ENCODE data around the gene MAB21L1. TPM values are rescaled to one million over a fixed set of nuclear protein-coding genes. Genes with fewer than 3 reads are reported as not detected.

Gene MAB21L1
- total RNA-seq (under 1 TPM in 1 of 2 donors, not detected in 1; under 0.01 TPM), polyA plus RNA-seq (under 1 TPM; 0.03 to 0.07 TPM)

GRCh38 chr13:35475960-35476943, at the start of gene MAB21L1:
Gene MAB21L1 (minus strand): TSS chr13:35476689. CDS start chr13:35476138, 551 bp downstream.
- no peak within 1 kb of the TSS for H3K27ac ChIP-seq (ENCODE audit: low read depth in 1 of 2, low read length in 2 of 2)
- WGBS, result 22% methylated on average over 35 of the region's 35 CpGs

More at GRCh38 chr13:35475960-35476943, at the start of gene MAB21L1:
- no peak within 1 kb of the TSS for H3K9ac ChIP-seq (ENCODE audit: low read depth in 1 of 2, low read length in 2 of 2)
- no peak for DNase-seq (ENCODE audit: low spot score)
- peaks cover 5 to 19% (median 14%) of the 10 kb centered on the region in 4 donors for H3K27me3 ChIP-seq (ENCODE audit: control insufficient read depth in 4 of 4, insufficient read depth in 4 of 4, low read length in 3 of 4)
- TF ChIP-seq FOXA1 (IDR thresholded peaks at IDR 0.05), result no peak
- no peak for TF ChIP-seq RXRA (IDR thresholded peaks at IDR 0.05)
- no peak for TF ChIP-seq YY1 (IDR thresholded peaks at IDR 0.05)
- no peak for TF ChIP-seq SP1 (IDR thresholded peaks at IDR 0.05)
- no peak for TF ChIP-seq MAX (IDR thresholded peaks at IDR 0.05)
- TF ChIP-seq EGR1 (IDR thresholded peaks at IDR 0.05; ENCODE audit: low read depth in 2 of 2), result no peak
- TF ChIP-seq HNF4A (conservative IDR thresholded peaks at IDR 0.05), result no peak
- no peak for TF ChIP-seq HNF4G (IDR thresholded peaks at IDR 0.05)
- TF ChIP-seq JUND (IDR thresholded peaks at IDR 0.05), result no peak
- no peak for TF ChIP-seq FOXA2 (IDR thresholded peaks at IDR 0.05)
- no peak for TF ChIP-seq TAF1 (conservative IDR thresholded peaks at IDR 0.05)
- TF ChIP-seq, protein P1, sequence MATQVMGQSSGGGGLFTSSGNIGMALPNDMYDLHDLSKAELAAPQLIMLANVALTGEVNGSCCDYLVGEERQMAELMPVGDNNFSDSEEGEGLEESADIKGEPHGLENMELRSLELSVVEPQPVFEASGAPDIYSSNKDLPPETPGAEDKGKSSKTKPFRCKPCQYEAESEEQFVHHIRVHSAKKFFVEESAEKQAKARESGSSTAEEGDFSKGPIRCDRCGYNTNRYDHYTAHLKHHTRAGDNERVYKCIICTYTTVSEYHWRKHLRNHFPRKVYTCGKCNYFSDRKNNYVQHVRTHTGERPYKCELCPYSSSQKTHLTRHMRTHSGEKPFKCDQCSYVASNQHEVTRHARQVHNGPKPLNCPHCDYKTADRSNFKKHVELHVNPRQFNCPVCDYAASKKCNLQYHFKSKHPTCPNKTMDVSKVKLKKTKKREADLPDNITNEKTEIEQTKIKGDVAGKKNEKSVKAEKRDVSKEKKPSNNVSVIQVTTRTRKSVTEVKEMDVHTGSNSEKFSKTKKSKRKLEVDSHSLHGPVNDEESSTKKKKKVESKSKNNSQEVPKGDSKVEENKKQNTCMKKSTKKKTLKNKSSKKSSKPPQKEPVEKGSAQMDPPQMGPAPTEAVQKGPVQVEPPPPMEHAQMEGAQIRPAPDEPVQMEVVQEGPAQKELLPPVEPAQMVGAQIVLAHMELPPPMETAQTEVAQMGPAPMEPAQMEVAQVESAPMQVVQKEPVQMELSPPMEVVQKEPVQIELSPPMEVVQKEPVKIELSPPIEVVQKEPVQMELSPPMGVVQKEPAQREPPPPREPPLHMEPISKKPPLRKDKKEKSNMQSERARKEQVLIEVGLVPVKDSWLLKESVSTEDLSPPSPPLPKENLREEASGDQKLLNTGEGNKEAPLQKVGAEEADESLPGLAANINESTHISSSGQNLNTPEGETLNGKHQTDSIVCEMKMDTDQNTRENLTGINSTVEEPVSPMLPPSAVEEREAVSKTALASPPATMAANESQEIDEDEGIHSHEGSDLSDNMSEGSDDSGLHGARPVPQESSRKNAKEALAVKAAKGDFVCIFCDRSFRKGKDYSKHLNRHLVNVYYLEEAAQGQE (IDR thresholded peaks at IDR 0.05), result no peak
- TF ChIP-seq GABPA (IDR thresholded peaks at IDR 0.05 in 1 of 2, conservative IDR thresholded peaks at IDR 0.05 in 1 of 2), result no peak
- TF ChIP-seq RAD21 (IDR thresholded peaks at IDR 0.05), result no peak
- TF ChIP-seq, protein P2, sequence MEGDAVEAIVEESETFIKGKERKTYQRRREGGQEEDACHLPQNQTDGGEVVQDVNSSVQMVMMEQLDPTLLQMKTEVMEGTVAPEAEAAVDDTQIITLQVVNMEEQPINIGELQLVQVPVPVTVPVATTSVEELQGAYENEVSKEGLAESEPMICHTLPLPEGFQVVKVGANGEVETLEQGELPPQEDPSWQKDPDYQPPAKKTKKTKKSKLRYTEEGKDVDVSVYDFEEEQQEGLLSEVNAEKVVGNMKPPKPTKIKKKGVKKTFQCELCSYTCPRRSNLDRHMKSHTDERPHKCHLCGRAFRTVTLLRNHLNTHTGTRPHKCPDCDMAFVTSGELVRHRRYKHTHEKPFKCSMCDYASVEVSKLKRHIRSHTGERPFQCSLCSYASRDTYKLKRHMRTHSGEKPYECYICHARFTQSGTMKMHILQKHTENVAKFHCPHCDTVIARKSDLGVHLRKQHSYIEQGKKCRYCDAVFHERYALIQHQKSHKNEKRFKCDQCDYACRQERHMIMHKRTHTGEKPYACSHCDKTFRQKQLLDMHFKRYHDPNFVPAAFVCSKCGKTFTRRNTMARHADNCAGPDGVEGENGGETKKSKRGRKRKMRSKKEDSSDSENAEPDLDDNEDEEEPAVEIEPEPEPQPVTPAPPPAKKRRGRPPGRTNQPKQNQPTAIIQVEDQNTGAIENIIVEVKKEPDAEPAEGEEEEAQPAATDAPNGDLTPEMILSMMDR (IDR thresholded peaks at IDR 0.05; ENCODE audit: low read depth, low read length, missing input control), result no peak
- no peak for TF ChIP-seq NR2F2 (IDR thresholded peaks at IDR 0.05)
- TF ChIP-seq ATF3 (IDR thresholded peaks at IDR 0.05), result no peak
- no peak for TF ChIP-seq ZBTB33 (IDR thresholded peaks at IDR 0.05)
- H3K4me3 ChIP-seq (ENCODE audit: low read depth in 1 of 3, low read length in 3 of 3), result peak within 1 kb of the TSS in 2 of 3 donors; percentile 38 to 49
- no peaks in the 10 kb centered on the region for H3K36me3 ChIP-seq (ENCODE audit: control insufficient read depth in 4 of 4, insufficient read depth in 3 of 4, low read depth in 1 of 4, low read length in 3 of 4)
- peaks cover 2 to 12% (median 9%) of the 10 kb centered on the region in 4 donors for H3K4me1 ChIP-seq (ENCODE audit: control insufficient read depth in 4 of 4, insufficient read depth in 4 of 4, low read length in 3 of 4)
- H3K9me3 ChIP-seq (ENCODE audit: control insufficient read depth in 4 of 4, low read length in 3 of 4), result peaks cover 0 to 3% (median under 1%) of the 10 kb centered on the region in 4 donors

Data from liver (tissue), 9 donors.